Osteoblast (primary cell): ENCODE data around the gene MKLN1. TPM values are rescaled to one million over a fixed set of nuclear protein-coding genes. Genes with fewer than 3 reads are reported as not detected.
"Not testable (repeated sequence)": the region's sequence is repeated elsewhere in the genome, so short reads cannot be mapped to it uniquely, and the experiment has no call there.

Source experiments
- DNase-seq: peaks from one replicate; pipeline ENCODE4 v3.0.0; 2011; ENCODE audit warnings: low spot score, mixed read lengths; ENCODE audit not compliant: insufficient read length; ENCODE audit errors: missing footprints
- H2AFZ ChIP-seq: 2 replicates; pipeline ENCODE4 v1.6.0; 2011; ENCODE audit warnings: mild to moderate bottlenecking, low read length
- H3K27ac ChIP-seq: 2 replicates; pipeline ENCODE4 v1.5.1; 2011; ENCODE audit warnings: mild to moderate bottlenecking, low read depth, low read length, moderate library complexity
- H3K27me3 ChIP-seq: 2 replicates; pipeline ENCODE4 v1.6.0; 2012; ENCODE audit warnings: mild to moderate bottlenecking, control low read depth, inconsistent platforms, low read length, moderate library complexity; ENCODE audit not compliant: insufficient read depth
- H3K36me3 ChIP-seq: 2 replicates; pipeline ENCODE4 v1.5.1; 2011; ENCODE audit warnings: mild to moderate bottlenecking, low read length, control low read depth, moderate library complexity; ENCODE audit not compliant: insufficient read depth
- H3K4me1 ChIP-seq: 2 replicates; pipeline ENCODE4 v1.5.1; 2011; ENCODE audit warnings: mild to moderate bottlenecking, low read length, control low read depth, moderate library complexity; ENCODE audit not compliant: insufficient read depth
- H3K4me2 ChIP-seq: 2 replicates; pipeline ENCODE4 v1.6.0; 2011; ENCODE audit warnings: mild to moderate bottlenecking, low read length; ENCODE audit not compliant: insufficient read depth
- H3K4me3 ChIP-seq: fragments of 200-600 bp; sonication (generic); 3 replicates; pipeline ENCODE4 v1.5.1; 2012; ENCODE audit warnings: mild to moderate bottlenecking, low read length, inconsistent platforms; ENCODE audit not compliant: insufficient read depth
- H3K79me2 ChIP-seq: 2 replicates; pipeline ENCODE4 v1.6.0; 2012; ENCODE audit warnings: mild to moderate bottlenecking, low read length, control low read depth, inconsistent platforms; ENCODE audit not compliant: insufficient read depth
- H3K9me3 ChIP-seq: 2 replicates; pipeline ENCODE4 v1.5.1; 2011; ENCODE audit warnings: low read depth, low read length, control low read depth
- H4K20me1 ChIP-seq: 2 replicates; pipeline ENCODE4 v1.6.0; 2012; ENCODE audit warnings: mild to moderate bottlenecking, low read length, control low read depth; ENCODE audit not compliant: insufficient read depth
- total RNA-seq: library from RNA; depleted of rRNA; stranded (reverse); fragments of >200 nt; gene quantifications from 2 replicates; pipeline ENCODE4 v1.2.3, GENCODE V29; 2012
- TF ChIP-seq, protein P1 (sequence below): IDR thresholded peaks from 2 replicates; pipeline ENCODE4 v1.5.1; 2011; ENCODE audit warnings: mild to moderate bottlenecking, low read depth, low read length, moderate library complexity; ENCODE audit errors: extremely low read depth

Gene MKLN1
- total RNA-seq, 1 donor, result 52.8 TPM

DNA sequence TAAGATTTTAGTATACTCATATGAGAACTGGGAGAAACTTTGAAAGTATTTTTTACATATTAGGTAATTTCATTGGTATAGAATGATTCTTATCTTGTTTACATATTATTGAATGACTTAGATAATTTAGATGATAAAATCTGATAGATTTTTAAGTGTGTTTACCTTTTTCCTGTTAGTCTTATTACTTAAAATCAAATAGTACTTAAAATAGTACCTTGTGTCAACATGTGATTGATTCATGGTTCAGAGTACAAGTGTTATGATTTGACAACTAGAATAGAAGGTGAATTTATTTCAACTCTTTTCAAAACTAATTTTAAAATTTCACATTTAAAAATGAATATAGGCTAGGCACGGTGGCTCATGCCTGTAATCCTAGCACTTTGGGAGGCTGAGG lies 4.1 kb downstream of the MKLN1 start:
- no peak for DNase-seq
- Histone ChIP-seq H3K4me3 (no peak overlapping the region), H2AFZ (no peak overlapping the region), H3K4me2 (no peak overlapping the region), H3K79me2 (peaks cover 93% of the 10 kb centered on the region), H3K27ac (no peak overlapping the region), H3K27me3 (no peaks in the 10 kb centered on the region), H3K36me3 (no peaks in the 10 kb centered on the region), H4K20me1 (peaks cover 42% of the 10 kb centered on the region), H3K9me3 (no peaks in the 10 kb centered on the region), H3K4me1 (peaks cover 17% of the 10 kb centered on the region)
- TF ChIP-seq, protein P1, sequence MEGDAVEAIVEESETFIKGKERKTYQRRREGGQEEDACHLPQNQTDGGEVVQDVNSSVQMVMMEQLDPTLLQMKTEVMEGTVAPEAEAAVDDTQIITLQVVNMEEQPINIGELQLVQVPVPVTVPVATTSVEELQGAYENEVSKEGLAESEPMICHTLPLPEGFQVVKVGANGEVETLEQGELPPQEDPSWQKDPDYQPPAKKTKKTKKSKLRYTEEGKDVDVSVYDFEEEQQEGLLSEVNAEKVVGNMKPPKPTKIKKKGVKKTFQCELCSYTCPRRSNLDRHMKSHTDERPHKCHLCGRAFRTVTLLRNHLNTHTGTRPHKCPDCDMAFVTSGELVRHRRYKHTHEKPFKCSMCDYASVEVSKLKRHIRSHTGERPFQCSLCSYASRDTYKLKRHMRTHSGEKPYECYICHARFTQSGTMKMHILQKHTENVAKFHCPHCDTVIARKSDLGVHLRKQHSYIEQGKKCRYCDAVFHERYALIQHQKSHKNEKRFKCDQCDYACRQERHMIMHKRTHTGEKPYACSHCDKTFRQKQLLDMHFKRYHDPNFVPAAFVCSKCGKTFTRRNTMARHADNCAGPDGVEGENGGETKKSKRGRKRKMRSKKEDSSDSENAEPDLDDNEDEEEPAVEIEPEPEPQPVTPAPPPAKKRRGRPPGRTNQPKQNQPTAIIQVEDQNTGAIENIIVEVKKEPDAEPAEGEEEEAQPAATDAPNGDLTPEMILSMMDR, result no peak

DNA sequence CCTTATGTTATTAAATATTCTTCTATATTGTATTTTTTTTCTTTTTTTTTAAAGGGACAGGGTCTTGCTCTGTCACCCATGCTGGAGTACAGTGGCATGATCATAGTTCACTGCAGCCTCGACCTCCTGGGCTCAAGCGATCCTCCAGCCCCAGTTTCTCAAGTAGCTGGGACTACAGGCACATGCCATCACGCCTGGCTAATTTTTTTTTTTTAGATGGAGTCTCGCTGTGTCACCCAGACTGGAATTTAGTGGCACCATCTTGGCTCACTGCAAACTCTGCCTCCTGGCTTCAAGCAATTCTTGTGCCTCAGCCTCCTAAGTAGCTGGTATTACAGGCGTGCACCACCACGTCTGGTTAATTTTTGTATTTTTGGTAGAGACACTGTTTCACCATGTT lies 5.1 kb downstream of the MKLN1 start:
- H3K4me1 ChIP-seq, result peaks cover 13% of the 10 kb centered on the region
- not testable (repeated sequence) for H3K27ac ChIP-seq

DNA sequence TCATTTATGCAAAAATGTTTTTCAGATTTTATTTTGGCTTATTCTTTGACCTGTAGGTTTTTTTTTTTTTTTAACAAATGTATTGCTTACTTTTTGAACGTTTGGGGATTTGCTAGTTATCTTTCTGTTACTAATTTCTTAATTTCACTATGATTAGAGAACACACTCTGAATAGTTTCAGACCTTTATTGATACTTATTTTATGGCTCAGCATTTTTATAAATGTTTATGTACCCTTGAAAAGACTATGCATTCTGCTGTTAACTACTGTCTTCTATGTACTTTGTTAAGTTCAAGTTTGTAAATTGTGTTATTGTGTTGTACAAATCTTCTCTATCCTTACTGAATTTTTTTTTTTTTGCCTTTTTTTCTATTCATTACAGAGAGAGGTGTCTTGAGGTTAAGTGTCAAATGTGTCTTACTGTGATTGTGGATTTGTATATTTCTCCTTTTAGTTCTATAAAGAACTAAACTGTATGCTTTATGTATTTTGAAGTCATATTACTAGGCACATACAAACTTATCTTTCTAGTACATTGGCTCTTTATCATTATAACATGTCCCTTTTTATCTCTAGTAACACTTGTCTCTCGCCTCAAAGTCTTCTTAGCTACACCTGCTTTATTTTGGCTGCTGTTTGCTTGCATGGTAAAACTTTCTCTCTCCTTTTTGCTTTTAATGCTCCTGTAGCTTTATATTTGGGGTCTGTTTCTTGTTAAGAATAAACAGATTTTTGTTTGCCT lies 8.1 kb downstream of the MKLN1 start:
- Histone ChIP-seq H3K27me3 (no peaks in the 10 kb centered on the region), H4K20me1 (peaks cover 53% of the 10 kb centered on the region), H3K9me3 (no peaks in the 10 kb centered on the region), H3K79me2 (peaks cover 93% of the 10 kb centered on the region), H3K4me2 (no peak overlapping the region), H3K36me3 (no peaks in the 10 kb centered on the region), H3K27ac (no peak overlapping the region), H3K4me3 (no peak overlapping the region), H3K4me1 (no peaks in the 10 kb centered on the region), H2AFZ (no peak overlapping the region)
- no peak for DNase-seq
- TF ChIP-seq, protein P1, result no peak

More for the DNA sequence above, 5.1 kb downstream of the MKLN1 start:
- H3K79me2 ChIP-seq, result peaks cover 95% of the 10 kb centered on the region
- not testable (repeated sequence) for H3K4me3 ChIP-seq, H3K27me3 ChIP-seq, H3K4me2 ChIP-seq, H2AFZ ChIP-seq, DNase-seq, H3K36me3 ChIP-seq, H3K9me3 ChIP-seq
- H4K20me1 ChIP-seq, result peaks cover 48% of the 10 kb centered on the region

DNA sequence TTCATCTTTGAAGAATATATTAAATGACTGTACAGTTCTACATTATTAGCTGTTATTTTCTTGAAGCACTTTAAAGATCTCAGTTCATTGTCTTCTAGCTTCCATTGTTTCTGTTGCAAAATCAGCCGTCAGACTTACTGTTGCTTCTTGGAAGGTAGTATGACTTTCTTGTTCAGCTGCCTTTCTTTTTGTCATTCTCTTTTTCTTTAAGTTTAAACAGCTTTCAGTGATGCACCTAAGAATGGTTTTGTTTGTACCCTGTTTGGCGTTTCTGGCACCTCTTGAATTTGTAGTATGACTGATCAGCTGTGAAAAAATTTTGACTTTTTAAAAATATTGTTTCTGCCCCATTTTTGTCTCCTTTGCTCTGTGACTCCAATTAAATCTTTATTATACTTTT lies 9.3 kb downstream of the MKLN1 start:
- Histone ChIP-seq H3K79me2 (peaks cover 93% of the 10 kb centered on the region), H3K4me3 (no peak overlapping the region), H2AFZ (no peak overlapping the region), H3K4me2 (no peak overlapping the region), H3K27ac (no peak overlapping the region), H3K27me3 (no peaks in the 10 kb centered on the region), H3K9me3 (no peaks in the 10 kb centered on the region), H4K20me1 (peaks cover 55% of the 10 kb centered on the region), H3K36me3 (no peaks in the 10 kb centered on the region), H3K4me1 (no peaks in the 10 kb centered on the region)
- no peak for DNase-seq
- TF ChIP-seq, protein P1, result no peak
